GM23338 (cell line): Measurements from ENCODE around the gene KCNB1. TPM values are rescaled to one million over a fixed set of nuclear protein-coding genes. Genes with fewer than 3 reads are reported as not detected.
A peak's percentile ranks its signal among the peaks of the same experiment; 100 is the strongest.

Experiments
- ATAC-seq: fragments of 200-7000 bp; cut with Tn5 transposase; 3 replicates; pipeline ENCODE4 v1.9.1; 2020
- DNase-seq: peaks from one replicate; pipeline ENCODE4 v3.0.0-alpha.2; 2015; ENCODE audit warnings: low spot score
- H2AFZ ChIP-seq: fragments of 200-600 bp; sonication (generic); 2 replicates; pipeline ENCODE4 v1.8.0; 2016; ENCODE audit warnings: antibody characterized with exemption, mild to moderate bottlenecking, moderate library complexity
- H3F3A ChIP-seq: fragments of 200-600 bp; sonication (generic); replicated peaks from 2 replicates; pipeline ENCODE4 v1.8.0; 2017; ENCODE audit warnings: antibody characterized with exemption, mixed run types, low read depth
- H3K27ac ChIP-seq: fragments of 200-600 bp; sonication (generic); 2 replicates; pipeline ENCODE4 v1.6.1; 2016; ENCODE audit warnings: low read depth
- H3K27me3 ChIP-seq: fragments of 200-600 bp; sonication (generic); 2 replicates; pipeline ENCODE4 v1.8.0; 2016; ENCODE audit warnings: mild to moderate bottlenecking, mixed run types, moderate library complexity; ENCODE audit not compliant: insufficient read depth
- H3K36me3 ChIP-seq: fragments of 200-600 bp; sonication (generic); 2 replicates; pipeline ENCODE4 v1.8.0; 2016; ENCODE audit warnings: mild to moderate bottlenecking; ENCODE audit not compliant: insufficient read depth
- H3K4me1 ChIP-seq: fragments of 200-600 bp; sonication (generic); 2 replicates; pipeline ENCODE4 v1.8.0; 2016; ENCODE audit warnings: mild to moderate bottlenecking, moderate library complexity; ENCODE audit not compliant: insufficient read depth
- H3K4me2 ChIP-seq: fragments of 200-600 bp; sonication (generic); 2 replicates; pipeline ENCODE4 v1.7.1; 2017; ENCODE audit warnings: mixed run types
- H3K4me3 ChIP-seq: fragments of 200-600 bp; sonication (generic); 2 replicates; pipeline ENCODE4 v1.6.1; 2016; ENCODE audit warnings: mixed run types
- H3K79me2 ChIP-seq: fragments of 200-600 bp; sonication (generic); replicated peaks from 2 replicates; pipeline ENCODE4 v1.8.0; 2017; ENCODE audit warnings: mild to moderate bottlenecking; ENCODE audit not compliant: insufficient read depth
- H3K9me2 ChIP-seq: fragments of 200-600 bp; sonication (generic); 2 replicates; pipeline ENCODE4 v1.8.0; 2017; ENCODE audit not compliant: insufficient read depth
- H4K20me1 ChIP-seq: fragments of 200-600 bp; sonication (generic); replicated peaks from 2 replicates; pipeline ENCODE4 v1.8.0; 2017; ENCODE audit warnings: mild to moderate bottlenecking; ENCODE audit not compliant: insufficient read depth
- H3K27ac Mint-ChIP-seq: 2 replicates; pipeline ENCODE4 v1.8.0; 2020; ENCODE audit warnings: inconsistent platforms, mild to moderate bottlenecking, moderate library complexity, mixed read lengths
- H3K27me3 Mint-ChIP-seq: 3 replicates; pipeline ENCODE4 v1.8.0; 2022; ENCODE audit warnings: low read depth, mild to moderate bottlenecking, moderate library complexity, mixed read lengths, inconsistent platforms; ENCODE audit not compliant: insufficient read depth, poor library complexity
- H3K36me3 Mint-ChIP-seq: 3 replicates; pipeline ENCODE4 v1.8.0; 2021; ENCODE audit warnings: low read depth, mild to moderate bottlenecking, inconsistent platforms, moderate library complexity, mixed read lengths
- H3K4me1 Mint-ChIP-seq: 3 replicates; pipeline ENCODE4 v1.8.0; 2020; ENCODE audit warnings: mild to moderate bottlenecking, inconsistent platforms, mixed read lengths
- H3K4me3 Mint-ChIP-seq: 3 replicates; pipeline ENCODE4 v1.8.0; 2021; ENCODE audit warnings: moderate library complexity, mild to moderate bottlenecking, inconsistent platforms, mixed read lengths
- H3K9me3 Mint-ChIP-seq: 3 replicates; pipeline ENCODE4 v1.8.0; 2020; ENCODE audit warnings: moderate library complexity, mild to moderate bottlenecking, inconsistent platforms, mixed read lengths
- CREB1 ChIP-seq: fragments of 250-450 bp; sonication (Bioruptor Pico); IDR thresholded peaks from 2 replicates; pipeline ENCODE4 v1.5.0; 2020; ENCODE audit warnings: low read depth, mild to moderate bottlenecking, moderate library complexity
- EZH2 ChIP-seq: fragments of 200-600 bp; sonication (generic); IDR thresholded peaks from one replicate; pipeline ENCODE4 v1.8.0; 2017; ENCODE audit warnings: antibody characterized with exemption, mild to moderate bottlenecking, low read depth; ENCODE audit not compliant: unreplicated experiment
- EZH2phosphoT487 ChIP-seq: fragments of 200-600 bp; sonication (generic); IDR thresholded peaks from one replicate; pipeline ENCODE4 v1.8.1; 2018; ENCODE audit warnings: antibody characterized with exemption; ENCODE audit not compliant: unreplicated experiment
- JUNB ChIP-seq: IDR thresholded peaks from one replicate; pipeline ENCODE4 v1.6.1; 2016; ENCODE audit warnings: antibody characterized with exemption; ENCODE audit not compliant: unreplicated experiment
- POLR2AphosphoS5 ChIP-seq: IDR thresholded peaks from 2 replicates; pipeline ENCODE4 v1.6.1; 2016; ENCODE audit warnings: antibody characterized with exemption, low read depth
- ZNF114 ChIP-seq: fragments of 250-450 bp; sonication (Bioruptor Pico); IDR thresholded peaks from 2 replicates; pipeline ENCODE4 v1.5.0; 2020; ENCODE audit warnings: mild to moderate bottlenecking, moderate library complexity
- ZNF331 ChIP-seq: fragments of 250-450 bp; sonication (Bioruptor Pico); IDR thresholded peaks from 2 replicates; pipeline ENCODE4 v1.5.0; 2020; ENCODE audit warnings: low read depth, mild to moderate bottlenecking, moderate library complexity
- polyA plus RNA-seq: library from polyadenylated mRNA; unstranded; fragments of >200 nt; fragmentation: Nextera tagmentation; extraction: Ambion mirVana; gene quantifications from 2 replicates; pipeline ENCODE4 v1.2.1, GENCODE V29; 2016
- total RNA-seq: library from RNA; depleted of rRNA; stranded (reverse); fragments of >200 nt; shearing (Covaris generic); gene quantifications from 2 replicates; pipeline ENCODE4 v1.2.3, GENCODE V29; 2014
- TF ChIP-seq, protein P1 (sequence below), 2 experiments: fragments of 200-600 bp in 1 of 2; sonication (generic) in 1 of 2; conservative IDR thresholded peaks; 2 replicates each; pipeline versions ENCODE4 v1.5.1 to v1.6.1; 2016 to 2017; ENCODE audit warnings: antibody characterized with exemption in 2 of 2, low read depth in 2 of 2, mild to moderate bottlenecking in 2 of 2, moderate library complexity in 1 of 2
- TF ChIP-seq, protein P2 (sequence below): IDR thresholded peaks from one replicate; pipeline ENCODE4 v1.6.1; 2018; ENCODE audit warnings: antibody characterized with exemption; ENCODE audit not compliant: unreplicated experiment

Gene KCNB1
- total and polyA plus RNA-seq, 2 experiments from 2014 or later: 0.28 to 0.29 TPM

DNA sequence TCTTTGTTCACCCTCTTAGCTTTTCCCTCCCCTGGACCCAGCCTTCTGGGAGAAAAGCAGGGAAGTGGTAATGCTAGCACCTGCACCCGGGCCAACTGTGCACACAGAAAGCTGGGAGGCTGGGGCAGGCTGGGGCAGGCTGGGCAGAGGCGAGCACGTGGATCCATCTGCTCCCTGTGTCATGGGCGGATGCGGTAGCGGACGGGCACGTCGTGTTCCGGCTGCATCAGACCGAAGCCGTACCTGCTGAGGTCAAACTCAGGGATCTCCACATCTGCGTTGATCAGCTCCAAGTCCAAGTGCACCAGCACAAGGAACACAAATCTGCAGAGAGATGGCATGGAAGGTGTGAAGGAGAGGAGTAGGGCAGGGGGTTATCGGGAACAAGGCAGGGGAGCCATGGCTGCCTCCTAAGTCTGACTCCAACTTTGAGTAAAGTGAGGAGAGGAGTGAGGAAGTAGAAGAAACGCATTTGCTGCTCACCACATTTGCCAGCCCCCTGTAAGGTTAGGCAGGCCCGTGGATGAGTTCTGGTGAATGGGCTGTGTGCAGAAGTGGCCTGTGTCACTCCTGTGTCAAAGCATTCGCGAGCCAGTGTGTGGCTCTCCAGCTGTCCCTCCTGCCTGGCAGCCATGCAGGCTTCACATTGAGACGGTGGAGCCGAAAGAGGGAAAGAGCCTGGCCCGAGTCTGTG is 25.4 kb upstream of the KCNB1 start (continued):
- TF ChIP-seq, protein P1, sequence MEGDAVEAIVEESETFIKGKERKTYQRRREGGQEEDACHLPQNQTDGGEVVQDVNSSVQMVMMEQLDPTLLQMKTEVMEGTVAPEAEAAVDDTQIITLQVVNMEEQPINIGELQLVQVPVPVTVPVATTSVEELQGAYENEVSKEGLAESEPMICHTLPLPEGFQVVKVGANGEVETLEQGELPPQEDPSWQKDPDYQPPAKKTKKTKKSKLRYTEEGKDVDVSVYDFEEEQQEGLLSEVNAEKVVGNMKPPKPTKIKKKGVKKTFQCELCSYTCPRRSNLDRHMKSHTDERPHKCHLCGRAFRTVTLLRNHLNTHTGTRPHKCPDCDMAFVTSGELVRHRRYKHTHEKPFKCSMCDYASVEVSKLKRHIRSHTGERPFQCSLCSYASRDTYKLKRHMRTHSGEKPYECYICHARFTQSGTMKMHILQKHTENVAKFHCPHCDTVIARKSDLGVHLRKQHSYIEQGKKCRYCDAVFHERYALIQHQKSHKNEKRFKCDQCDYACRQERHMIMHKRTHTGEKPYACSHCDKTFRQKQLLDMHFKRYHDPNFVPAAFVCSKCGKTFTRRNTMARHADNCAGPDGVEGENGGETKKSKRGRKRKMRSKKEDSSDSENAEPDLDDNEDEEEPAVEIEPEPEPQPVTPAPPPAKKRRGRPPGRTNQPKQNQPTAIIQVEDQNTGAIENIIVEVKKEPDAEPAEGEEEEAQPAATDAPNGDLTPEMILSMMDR (conservative IDR thresholded peaks at IDR 0.05; ENCODE audit: low read depth in 2 of 2): no peak

DNA sequence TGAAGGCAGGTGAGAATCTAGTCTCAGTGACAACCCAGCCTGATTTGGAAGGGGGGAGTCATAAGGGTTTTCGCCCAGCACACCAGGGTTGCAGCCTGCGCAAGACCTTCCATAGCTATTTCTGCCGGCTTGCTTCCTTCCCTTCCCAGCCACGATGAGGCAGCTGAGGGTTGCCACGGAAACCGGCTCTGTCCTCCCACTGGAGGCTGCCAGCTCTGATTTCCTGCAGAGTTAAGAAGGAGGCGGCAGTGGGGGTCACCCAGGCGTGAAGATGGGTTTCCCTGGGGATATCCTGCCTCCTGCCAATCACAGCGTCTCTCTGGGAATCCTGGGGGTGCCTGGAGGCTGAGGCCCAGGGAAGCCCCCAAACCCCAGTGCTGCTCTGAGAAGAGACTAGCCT is 23.1 kb upstream of the KCNB1 start:
- Mint-ChIP-seq H3K4me1 (peaks cover 5% of the 10 kb centered on the region), H3K9me3 (no peaks in the 10 kb centered on the region; the same call in 2 of the 3 replicates), H3K27ac (no peak overlapping the region), H3K27me3 (no peaks in the 10 kb centered on the region), H3K36me3 (no peaks in the 10 kb centered on the region; the same call in 1 of the 3 replicates), H3K4me3 (no peak overlapping the region)
- Histone ChIP-seq H4K20me1 (no peaks in the 10 kb centered on the region), H3K27me3 (no peaks in the 10 kb centered on the region), H2AFZ (no peak overlapping the region), H3K27ac (no peak overlapping the region), H3K4me1 (peaks cover 4% of the 10 kb centered on the region), H3K4me3 (no peak overlapping the region), H3K9me2 (no peaks in the 10 kb centered on the region), H3F3A (no peaks in the 10 kb centered on the region; the same call in 1 of the 2 replicates), H3K79me2 (no peaks in the 10 kb centered on the region), H3K4me2 (no peak overlapping the region), H3K36me3 (no peaks in the 10 kb centered on the region)
- peak; percentile 51 for ATAC-seq
- peak; percentile 77 for DNase-seq
- TF ChIP-seq ZNF331: no peak

DNA sequence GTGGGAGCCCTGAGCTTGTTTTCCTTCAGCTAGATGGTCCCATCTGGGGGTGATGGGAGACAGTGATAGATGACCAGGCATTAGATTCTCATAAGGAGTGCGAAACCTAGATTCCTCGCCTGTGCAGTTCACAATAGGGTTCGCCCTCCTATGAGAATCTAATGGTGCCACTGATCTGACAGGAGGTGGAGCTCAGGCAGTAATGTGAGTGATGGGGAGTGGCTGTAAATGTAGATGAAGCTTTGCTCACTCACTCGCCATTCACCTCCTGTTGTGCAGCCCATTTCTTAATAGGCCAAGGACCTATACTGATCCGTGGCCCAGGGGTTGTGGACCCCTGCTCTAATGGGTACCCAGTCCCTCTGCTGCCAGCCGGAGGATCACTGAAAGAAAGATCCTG is 20.7 kb upstream of the KCNB1 start:
- Histone ChIP-seq H3K79me2 (no peaks in the 10 kb centered on the region), H3K27me3 (no peaks in the 10 kb centered on the region), H3K36me3 (no peaks in the 10 kb centered on the region), H3K4me3 (no peak overlapping the region), H3K9me2 (no peaks in the 10 kb centered on the region), H3K27ac (no peak overlapping the region), H2AFZ (no peak overlapping the region), H3F3A (no peaks in the 10 kb centered on the region; the same call in 1 of the 2 replicates), H4K20me1 (no peaks in the 10 kb centered on the region), H3K4me1 (peaks cover 4% of the 10 kb centered on the region), H3K4me2 (no peak overlapping the region)
- ATAC-seq: peak; percentile 35
- no peaks in the 10 kb centered on the region; the same call in 2 of the 3 replicates for H3K9me3 Mint-ChIP-seq
- H3K27ac Mint-ChIP-seq: no peak overlapping the region
- H3K4me3 Mint-ChIP-seq: no peak overlapping the region
- H3K36me3 Mint-ChIP-seq: no peaks in the 10 kb centered on the region; the same call in 1 of the 3 replicates
- H3K27me3 Mint-ChIP-seq: no peaks in the 10 kb centered on the region
- no peaks in the 10 kb centered on the region for H3K4me1 Mint-ChIP-seq
- no peak for DNase-seq
- TF ChIP-seq ZNF114 (CRISPR knock-in tag): no peak
- no peak for TF ChIP-seq EZH2
- TF ChIP-seq ZNF331: no peak
- TF ChIP-seq JUNB: no peak
- TF ChIP-seq POLR2AphosphoS5: no peak
- TF ChIP-seq, protein P1 (conservative IDR thresholded peaks at IDR 0.05; ENCODE audit: low read depth in 2 of 2): no peak
- TF ChIP-seq, protein P2, sequence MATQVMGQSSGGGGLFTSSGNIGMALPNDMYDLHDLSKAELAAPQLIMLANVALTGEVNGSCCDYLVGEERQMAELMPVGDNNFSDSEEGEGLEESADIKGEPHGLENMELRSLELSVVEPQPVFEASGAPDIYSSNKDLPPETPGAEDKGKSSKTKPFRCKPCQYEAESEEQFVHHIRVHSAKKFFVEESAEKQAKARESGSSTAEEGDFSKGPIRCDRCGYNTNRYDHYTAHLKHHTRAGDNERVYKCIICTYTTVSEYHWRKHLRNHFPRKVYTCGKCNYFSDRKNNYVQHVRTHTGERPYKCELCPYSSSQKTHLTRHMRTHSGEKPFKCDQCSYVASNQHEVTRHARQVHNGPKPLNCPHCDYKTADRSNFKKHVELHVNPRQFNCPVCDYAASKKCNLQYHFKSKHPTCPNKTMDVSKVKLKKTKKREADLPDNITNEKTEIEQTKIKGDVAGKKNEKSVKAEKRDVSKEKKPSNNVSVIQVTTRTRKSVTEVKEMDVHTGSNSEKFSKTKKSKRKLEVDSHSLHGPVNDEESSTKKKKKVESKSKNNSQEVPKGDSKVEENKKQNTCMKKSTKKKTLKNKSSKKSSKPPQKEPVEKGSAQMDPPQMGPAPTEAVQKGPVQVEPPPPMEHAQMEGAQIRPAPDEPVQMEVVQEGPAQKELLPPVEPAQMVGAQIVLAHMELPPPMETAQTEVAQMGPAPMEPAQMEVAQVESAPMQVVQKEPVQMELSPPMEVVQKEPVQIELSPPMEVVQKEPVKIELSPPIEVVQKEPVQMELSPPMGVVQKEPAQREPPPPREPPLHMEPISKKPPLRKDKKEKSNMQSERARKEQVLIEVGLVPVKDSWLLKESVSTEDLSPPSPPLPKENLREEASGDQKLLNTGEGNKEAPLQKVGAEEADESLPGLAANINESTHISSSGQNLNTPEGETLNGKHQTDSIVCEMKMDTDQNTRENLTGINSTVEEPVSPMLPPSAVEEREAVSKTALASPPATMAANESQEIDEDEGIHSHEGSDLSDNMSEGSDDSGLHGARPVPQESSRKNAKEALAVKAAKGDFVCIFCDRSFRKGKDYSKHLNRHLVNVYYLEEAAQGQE: no peak
- no peak for TF ChIP-seq EZH2phosphoT487
- TF ChIP-seq CREB1: no peak
